Measurements from ENCODE around the gene DOK3.

The DOK3 gene

DNA sequence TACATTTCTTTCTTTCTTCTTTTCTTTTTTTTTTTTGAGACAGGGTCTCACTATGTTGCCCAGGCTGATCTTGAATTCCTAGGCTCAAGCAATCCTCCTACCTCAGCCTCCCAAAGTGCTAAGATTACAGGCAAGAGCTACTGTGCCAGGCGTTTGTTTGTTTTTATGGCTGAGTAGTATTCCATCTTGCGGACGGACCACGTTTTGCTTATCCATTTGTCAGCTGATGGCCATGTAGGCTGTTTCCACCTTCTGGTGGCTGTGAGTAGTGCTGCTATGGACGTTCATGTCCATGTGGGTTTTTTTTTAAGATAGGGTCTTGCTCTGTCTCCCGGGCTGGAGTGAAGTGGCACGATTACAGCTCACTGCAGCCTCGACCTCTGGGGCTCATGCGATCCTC is 2.5 kb downstream of the DOK3 start:
- Histone ChIP-seq H3K27ac (ENCODE audit: low read depth in 2 of 2, low read length in 2 of 2) (peak overlapping the region in 1 of 2 donors; percentile 82), H3K36me3 (ENCODE audit: control insufficient read depth in 2 of 2, insufficient read depth in 2 of 2, low read length in 2 of 2) (peaks cover 15 to 17% of the 10 kb centered on the region in 2 donors), H3K9ac (ENCODE audit: low read depth in 1 of 2, low read length in 2 of 2) (no peak overlapping the region), H3K4me3 (ENCODE audit: low read length in 2 of 2) (no peak overlapping the region), H3K4me1 (ENCODE audit: control insufficient read depth in 2 of 2, insufficient read depth in 2 of 2, low read length in 2 of 2) (peaks cover 3 to 7% of the 10 kb centered on the region in 2 donors), H3K27me3 (ENCODE audit: control insufficient read depth in 2 of 2, insufficient read depth in 2 of 2, low read length in 2 of 2) (no peaks in the 10 kb centered on the region), H3K9me3 (ENCODE audit: control insufficient read depth in 2 of 2, low read length in 2 of 2) (no peaks in the 10 kb centered on the region)

DNA sequence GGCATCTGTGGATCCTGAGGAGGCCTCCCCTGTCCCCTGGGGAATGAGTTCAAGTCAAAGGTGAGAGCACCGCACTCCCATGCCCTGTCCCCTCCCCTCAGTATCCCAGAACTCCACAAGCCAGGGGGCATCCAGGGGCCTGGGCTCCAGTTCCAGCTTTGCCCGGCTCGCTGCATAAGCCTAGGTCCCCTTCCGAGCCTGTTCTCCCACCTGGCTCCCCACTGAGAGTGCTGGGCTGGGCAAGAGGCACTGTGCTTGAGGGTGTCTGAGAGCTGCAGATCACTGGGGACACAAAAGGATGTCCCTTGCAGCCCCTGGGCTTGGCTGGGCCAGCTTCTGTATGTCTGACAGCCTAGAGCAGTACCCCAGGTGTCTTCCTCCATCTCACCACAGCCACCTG is 4.6 kb downstream of the DOK3 start:
- H3K9me3 ChIP-seq (ENCODE audit: control insufficient read depth in 2 of 2, low read length in 2 of 2): no peaks in the 10 kb centered on the region
- H3K27ac ChIP-seq (ENCODE audit: low read depth in 2 of 2, low read length in 2 of 2): no peak overlapping the region
- H3K9ac ChIP-seq (ENCODE audit: low read depth in 1 of 2, low read length in 2 of 2): no peak overlapping the region
- no peak overlapping the region for H3K4me3 ChIP-seq (ENCODE audit: low read length in 2 of 2)
- H3K27me3 ChIP-seq (ENCODE audit: control insufficient read depth in 2 of 2, insufficient read depth in 2 of 2, low read length in 2 of 2): no peaks in the 10 kb centered on the region
- H3K4me1 ChIP-seq (ENCODE audit: control insufficient read depth in 2 of 2, insufficient read depth in 2 of 2, low read length in 2 of 2): peaks cover 6% of the 10 kb centered on the region in 2 donors
- H3K36me3 ChIP-seq (ENCODE audit: control insufficient read depth in 2 of 2, insufficient read depth in 2 of 2, low read length in 2 of 2): no peaks in the 10 kb centered on the region

DNA sequence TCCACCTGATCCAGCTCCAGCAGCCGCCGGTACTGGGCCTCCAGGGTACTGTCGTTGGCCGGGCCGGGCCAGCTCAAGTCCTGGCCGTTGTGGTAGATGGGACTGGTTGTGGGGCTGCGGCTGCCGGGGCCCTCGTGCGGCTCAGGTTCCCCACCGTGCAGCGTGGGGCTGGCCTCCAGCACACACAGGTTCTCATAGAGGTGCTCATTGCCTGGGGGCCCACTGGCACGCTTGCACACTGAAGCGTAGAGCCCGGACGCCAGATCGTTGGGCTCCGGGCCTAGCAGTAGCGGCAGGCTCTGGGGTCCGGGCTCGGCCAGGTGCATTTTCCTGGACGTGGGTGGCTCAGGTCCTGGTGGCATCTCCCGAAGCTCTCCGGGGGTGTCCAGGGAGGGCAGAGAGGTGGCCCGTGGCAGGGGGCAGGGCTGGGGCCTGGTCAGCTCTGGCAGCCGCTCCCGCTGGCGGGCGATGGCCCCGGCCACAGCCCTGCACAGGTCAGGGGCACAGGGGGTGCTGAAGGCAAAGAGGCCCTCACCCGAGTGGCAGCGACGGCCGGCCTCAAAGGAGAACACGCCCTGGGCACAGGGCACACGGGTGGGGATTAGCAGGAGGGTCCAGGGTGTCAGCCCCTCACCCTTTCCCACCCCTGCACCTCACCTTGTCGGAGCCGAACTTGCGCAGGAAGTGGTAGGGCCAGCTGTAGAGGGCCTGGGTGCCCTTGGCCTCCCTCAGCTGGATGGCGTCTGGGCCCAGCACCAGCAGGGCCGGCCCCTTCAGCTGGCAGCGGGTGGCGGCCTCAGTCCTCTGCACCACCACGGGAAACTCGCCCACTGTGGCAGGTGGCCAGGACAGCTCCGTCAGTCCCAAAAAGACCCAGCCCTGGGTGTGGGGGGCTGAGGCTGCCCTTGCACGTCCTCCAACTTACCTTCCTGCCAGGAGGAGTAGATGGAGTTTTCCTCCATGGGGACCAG is 5.3 kb downstream of the DOK3 start:
- H3K36me3 ChIP-seq (ENCODE audit: control insufficient read depth in 2 of 2, insufficient read depth in 2 of 2, low read length in 2 of 2): no peaks in the 10 kb centered on the region
- H3K9me3 ChIP-seq (ENCODE audit: control insufficient read depth in 2 of 2, low read length in 2 of 2): no peaks in the 10 kb centered on the region
- H3K9ac ChIP-seq (ENCODE audit: low read depth in 1 of 2, low read length in 2 of 2): no peak overlapping the region
- no peak overlapping the region for H3K4me3 ChIP-seq (ENCODE audit: low read length in 2 of 2)
- H3K4me1 ChIP-seq (ENCODE audit: control insufficient read depth in 2 of 2, insufficient read depth in 2 of 2, low read length in 2 of 2): peaks cover 0 to 6% of the 10 kb centered on the region in 2 donors
- no peaks in the 10 kb centered on the region for H3K27me3 ChIP-seq (ENCODE audit: control insufficient read depth in 2 of 2, insufficient read depth in 2 of 2, low read length in 2 of 2)
- no peak overlapping the region for H3K27ac ChIP-seq (ENCODE audit: low read depth in 2 of 2, low read length in 2 of 2)

DNA sequence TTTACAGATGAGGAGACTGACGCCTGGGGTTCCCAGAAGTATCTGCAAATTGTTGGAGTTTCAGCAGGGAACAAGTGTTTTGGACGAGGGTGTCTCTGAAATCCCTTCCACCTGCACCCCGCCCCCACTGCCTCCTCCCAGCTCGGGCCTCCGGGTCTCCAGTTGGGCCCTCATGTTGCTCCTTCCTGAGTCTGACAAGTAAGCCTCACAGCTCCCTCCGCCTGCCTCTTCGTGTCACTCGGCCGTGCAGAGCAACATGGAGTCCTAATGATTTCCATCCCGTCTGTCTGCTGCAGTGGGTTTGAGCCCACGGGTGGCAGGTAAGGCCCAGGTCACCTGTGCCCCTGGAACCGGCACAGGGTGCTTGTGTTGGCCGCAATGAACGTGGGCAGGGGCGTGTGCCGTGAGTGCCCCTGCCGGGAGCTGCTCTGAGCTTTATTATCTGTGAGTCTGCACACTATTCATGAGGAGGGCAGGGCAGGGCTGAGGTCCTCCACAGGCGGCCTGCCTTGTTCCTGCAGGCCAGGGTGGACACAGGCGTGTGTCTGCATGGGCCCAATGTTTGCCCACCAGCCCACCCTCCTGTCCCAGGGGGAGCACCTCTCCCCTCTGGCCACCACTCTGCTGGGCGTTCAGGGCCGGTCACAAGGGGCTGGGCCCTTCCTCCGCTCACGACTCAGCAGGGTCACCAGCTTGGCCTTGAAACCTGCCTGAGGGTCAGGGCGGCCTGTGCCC is 6.1 kb downstream of the DOK3 start:
- H3K4me1 ChIP-seq (ENCODE audit: control insufficient read depth in 2 of 2, insufficient read depth in 2 of 2, low read length in 2 of 2): peaks cover 0 to 7% of the 10 kb centered on the region in 2 donors
- H3K9ac ChIP-seq (ENCODE audit: low read depth in 1 of 2, low read length in 2 of 2): no peak overlapping the region
- H3K4me3 ChIP-seq (ENCODE audit: low read length in 2 of 2): no peak overlapping the region
- no peaks in the 10 kb centered on the region for H3K36me3 ChIP-seq (ENCODE audit: control insufficient read depth in 2 of 2, insufficient read depth in 2 of 2, low read length in 2 of 2)
- peaks cover 3 to 4% of the 10 kb centered on the region in 2 donors for H3K27me3 ChIP-seq (ENCODE audit: control insufficient read depth in 2 of 2, insufficient read depth in 2 of 2, low read length in 2 of 2)
- no peaks in the 10 kb centered on the region for H3K9me3 ChIP-seq (ENCODE audit: control insufficient read depth in 2 of 2, low read length in 2 of 2)
- H3K27ac ChIP-seq (ENCODE audit: low read depth in 2 of 2, low read length in 2 of 2): no peak overlapping the region

DNA sequence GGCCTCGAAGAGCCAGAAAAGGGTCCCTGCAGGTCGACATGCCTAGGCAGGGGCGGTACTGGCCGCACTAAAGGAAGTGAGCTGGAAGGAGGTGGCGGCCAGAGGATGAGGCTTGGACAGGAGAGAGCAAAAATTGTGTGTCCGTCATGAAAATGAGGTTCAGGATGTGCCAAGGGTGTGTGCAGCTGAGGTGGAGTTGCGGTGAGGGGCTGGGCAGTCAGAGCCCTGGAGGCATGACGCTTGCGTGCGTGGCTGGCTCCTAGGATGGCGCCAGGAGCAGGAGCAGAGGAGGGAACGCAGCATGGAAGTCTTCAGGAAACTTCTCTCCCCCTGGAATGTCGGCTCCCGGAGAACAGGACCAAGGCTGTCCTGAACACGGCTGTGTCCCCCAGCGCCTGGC is 6.7 kb downstream of the DOK3 start:
- no peak overlapping the region for H3K4me3 ChIP-seq (ENCODE audit: low read length in 2 of 2)

DNA sequence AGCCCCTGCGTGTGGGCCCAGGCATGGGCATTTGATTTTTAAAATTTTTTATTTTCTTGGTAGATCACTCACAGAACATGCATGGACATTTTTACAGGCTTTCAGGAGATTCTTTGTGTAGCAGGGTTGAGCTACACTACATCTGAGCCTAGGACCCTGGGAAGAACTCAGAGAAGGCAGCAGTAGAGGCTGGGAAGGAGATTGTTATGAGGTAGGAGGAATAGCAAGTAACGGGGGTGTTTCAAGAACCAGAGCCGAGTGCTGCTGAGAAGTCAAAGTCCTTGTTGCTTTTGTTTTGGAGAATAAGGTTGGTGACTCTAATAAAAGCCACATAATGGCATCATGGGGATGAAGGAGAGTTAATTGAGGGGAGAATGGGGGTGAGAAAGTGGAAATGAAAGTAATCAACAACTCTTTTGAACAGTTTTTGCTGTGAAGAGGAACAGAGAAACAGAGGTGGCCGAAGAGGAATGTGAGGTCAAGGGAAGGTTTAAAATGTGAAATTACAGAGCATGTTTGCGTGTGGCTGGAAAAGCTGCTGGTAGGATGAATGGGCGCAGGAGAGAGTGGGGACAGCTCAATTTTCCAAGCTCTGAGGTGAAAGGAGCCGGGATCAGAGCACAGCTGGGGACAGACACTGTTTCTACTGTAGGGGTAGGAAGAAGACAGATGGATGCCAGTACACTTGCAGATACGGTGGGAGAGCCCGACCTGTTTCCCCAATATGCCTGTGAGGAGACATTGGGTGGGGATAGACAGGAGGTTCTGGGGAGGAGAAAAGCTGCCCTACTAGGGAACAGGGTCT is 7.5 kb downstream of the DOK3 start:
- Histone ChIP-seq H3K9ac (ENCODE audit: low read depth in 1 of 2, low read length in 2 of 2) (no peak overlapping the region), H3K4me1 (ENCODE audit: control insufficient read depth in 2 of 2, insufficient read depth in 2 of 2, low read length in 2 of 2) (peaks cover 3 to 15% of the 10 kb centered on the region in 2 donors), H3K27ac (ENCODE audit: low read depth in 2 of 2, low read length in 2 of 2) (no peak overlapping the region), H3K36me3 (ENCODE audit: control insufficient read depth in 2 of 2, insufficient read depth in 2 of 2, low read length in 2 of 2) (no peaks in the 10 kb centered on the region), H3K9me3 (ENCODE audit: control insufficient read depth in 2 of 2, low read length in 2 of 2) (no peaks in the 10 kb centered on the region), H3K4me3 (ENCODE audit: low read length in 2 of 2) (no peak overlapping the region), H3K27me3 (ENCODE audit: control insufficient read depth in 2 of 2, insufficient read depth in 2 of 2, low read length in 2 of 2) (peaks cover 9% of the 10 kb centered on the region in 2 donors)

More for the DNA sequence above, 6.7 kb downstream of the DOK3 start:
- peaks cover 9% of the 10 kb centered on the region in 2 donors for H3K27me3 ChIP-seq (ENCODE audit: control insufficient read depth in 2 of 2, insufficient read depth in 2 of 2, low read length in 2 of 2)
- H3K36me3 ChIP-seq (ENCODE audit: control insufficient read depth in 2 of 2, insufficient read depth in 2 of 2, low read length in 2 of 2): no peaks in the 10 kb centered on the region
- H3K9ac ChIP-seq (ENCODE audit: low read depth in 1 of 2, low read length in 2 of 2): no peak overlapping the region
- H3K4me1 ChIP-seq (ENCODE audit: control insufficient read depth in 2 of 2, insufficient read depth in 2 of 2, low read length in 2 of 2): peaks cover 3 to 13% of the 10 kb centered on the region in 2 donors
- no peak overlapping the region for H3K27ac ChIP-seq (ENCODE audit: low read depth in 2 of 2, low read length in 2 of 2)
- H3K9me3 ChIP-seq (ENCODE audit: control insufficient read depth in 2 of 2, low read length in 2 of 2): no peaks in the 10 kb centered on the region

DNA sequence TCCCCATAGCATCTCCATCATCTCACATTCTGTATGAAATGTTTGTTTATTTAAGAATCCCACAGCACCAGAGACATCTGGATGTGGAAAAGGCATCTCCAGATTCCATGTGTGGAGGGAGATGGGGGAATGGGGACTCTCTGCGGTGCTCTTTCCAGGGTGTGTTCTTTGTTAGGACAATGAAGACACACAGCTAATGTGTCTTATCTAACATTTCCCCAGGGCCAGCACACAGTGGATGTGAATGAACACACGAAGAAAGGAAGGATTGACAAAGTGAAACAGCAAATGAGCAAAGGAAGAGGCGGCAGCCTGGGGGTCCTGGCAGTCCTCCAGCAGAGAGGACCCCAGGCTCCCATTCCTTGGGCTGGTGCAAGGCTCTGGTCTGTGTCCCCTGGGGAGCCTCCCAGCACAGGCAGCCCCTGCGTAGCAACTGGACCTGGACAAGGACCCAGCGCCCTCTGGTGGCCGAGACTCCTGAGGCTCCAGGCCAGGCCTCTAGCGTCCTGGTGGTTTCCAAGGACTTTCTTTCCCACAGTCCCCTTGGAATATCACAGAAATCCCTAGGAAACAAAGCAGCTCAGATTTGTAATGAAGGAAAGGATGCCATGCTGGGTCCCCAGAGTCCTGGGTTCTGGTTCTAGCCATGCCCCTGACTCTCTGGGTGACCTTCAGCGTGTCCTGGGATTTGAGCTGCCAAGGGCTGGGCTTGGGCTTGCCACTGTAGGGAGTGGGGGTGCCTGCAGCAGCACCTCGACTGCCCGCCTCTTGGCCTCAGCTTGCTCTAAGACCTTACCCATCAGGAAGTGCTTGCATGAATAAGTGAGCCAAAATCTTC is 8.7 kb downstream of the DOK3 start:
- Histone ChIP-seq H3K9ac (ENCODE audit: low read depth in 1 of 2, low read length in 2 of 2) (no peak overlapping the region), H3K27ac (ENCODE audit: low read depth in 2 of 2, low read length in 2 of 2) (no peak overlapping the region), H3K9me3 (ENCODE audit: control insufficient read depth in 2 of 2, low read length in 2 of 2) (no peaks in the 10 kb centered on the region), H3K27me3 (ENCODE audit: control insufficient read depth in 2 of 2, insufficient read depth in 2 of 2, low read length in 2 of 2) (peaks cover 9% of the 10 kb centered on the region in 2 donors), H3K4me1 (ENCODE audit: control insufficient read depth in 2 of 2, insufficient read depth in 2 of 2, low read length in 2 of 2) (peaks cover 8 to 18% of the 10 kb centered on the region in 2 donors), H3K4me3 (ENCODE audit: low read length in 2 of 2) (no peak overlapping the region), H3K36me3 (ENCODE audit: control insufficient read depth in 2 of 2, insufficient read depth in 2 of 2, low read length in 2 of 2) (no peaks in the 10 kb centered on the region)

DNA sequence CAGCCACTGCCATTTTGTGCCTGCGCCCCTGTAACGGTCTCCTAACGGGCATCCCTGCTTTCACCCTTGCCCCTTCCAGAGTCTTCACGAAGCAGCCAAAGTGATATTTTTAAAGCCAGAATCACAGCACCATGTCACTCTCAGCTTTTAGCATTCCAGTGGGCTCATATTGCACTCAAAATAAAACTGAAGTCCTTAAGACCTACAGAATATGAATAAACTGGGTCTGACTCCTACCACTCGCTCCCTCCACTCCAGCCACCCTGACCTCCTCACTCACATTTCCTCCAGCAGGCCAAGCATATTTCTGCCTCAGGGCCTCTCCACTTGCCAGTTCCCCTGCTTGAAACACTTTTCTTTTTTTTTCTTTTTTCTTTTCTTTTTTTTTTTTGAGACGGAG is 9.8 kb downstream of the DOK3 start:
- Histone ChIP-seq H3K4me3 (ENCODE audit: low read length in 2 of 2) (no peak overlapping the region), H3K27me3 (ENCODE audit: control insufficient read depth in 2 of 2, insufficient read depth in 2 of 2, low read length in 2 of 2) (peaks cover 9% of the 10 kb centered on the region in 2 donors), H3K36me3 (ENCODE audit: control insufficient read depth in 2 of 2, insufficient read depth in 2 of 2, low read length in 2 of 2) (no peaks in the 10 kb centered on the region), H3K9me3 (ENCODE audit: control insufficient read depth in 2 of 2, low read length in 2 of 2) (no peaks in the 10 kb centered on the region), H3K27ac (ENCODE audit: low read depth in 2 of 2, low read length in 2 of 2) (no peak overlapping the region), H3K4me1 (ENCODE audit: control insufficient read depth in 2 of 2, insufficient read depth in 2 of 2, low read length in 2 of 2) (peaks cover 16 to 28% of the 10 kb centered on the region in 2 donors), H3K9ac (ENCODE audit: low read depth in 1 of 2, low read length in 2 of 2) (no peak overlapping the region)

Data from mucosa of rectum (tissue), 2 donors.